ENCODE results near the gene OR10T2.
"Not testable (repeated sequence)": the region's sequence is repeated elsewhere in the genome, so short reads cannot be mapped to it uniquely, and the experiment has no call there.

The OR10T2 gene

GRCh38 chr1:158391099-158391498 lies 8.2 kb downstream of the OR10T2 start:
- H3K4me3 ChIP-seq (ENCODE audit: low read depth, low read length, poor library complexity, severe bottlenecking) = no peak overlapping the region
- H3K4me2 ChIP-seq (ENCODE audit: low read length) = no peak overlapping the region
- H3K27me3 ChIP-seq (ENCODE audit: insufficient read depth, low read length) = no peaks in the 10 kb centered on the region
- no peak overlapping the region for H2AFZ ChIP-seq (ENCODE audit: low read length)
- no peaks in the 10 kb centered on the region for H3K9me2 ChIP-seq (ENCODE audit: low read depth, low read length)
- no peaks in the 10 kb centered on the region for H3F3A ChIP-seq (ENCODE audit: insufficient read depth, low read length)
- TF ChIP-seq CTCF (IDR thresholded peaks at IDR 0.05; ENCODE audit: low read length) (no peak), EZH2 (IDR thresholded peaks at IDR 0.05; ENCODE audit: borderline replicate concordance, low read length) (no peak)
- H3K9ac ChIP-seq (ENCODE audit: low read length) = no peak overlapping the region
- H3K27ac ChIP-seq (ENCODE audit: low read depth, low read length, poor library complexity, severe bottlenecking) = no peak overlapping the region
- no peaks in the 10 kb centered on the region for H4K20me1 ChIP-seq (ENCODE audit: insufficient read depth, low read length)
- no peaks in the 10 kb centered on the region for H3K36me3 ChIP-seq (ENCODE audit: insufficient read depth, low read length)
- H3K79me2 ChIP-seq (ENCODE audit: insufficient read depth, low read length) = no peaks in the 10 kb centered on the region
- no peaks in the 10 kb centered on the region for H3K9me3 ChIP-seq (ENCODE audit: low read length)
- no peaks in the 10 kb centered on the region for H3K4me1 ChIP-seq (ENCODE audit: insufficient read depth, low read length, severe bottlenecking)

GRCh38 chr1:158390331-158390730 lies 8.9 kb downstream of the OR10T2 start:
- no peak overlapping the region for H2AFZ ChIP-seq (ENCODE audit: low read length)
- H3K4me1 ChIP-seq (ENCODE audit: insufficient read depth, low read length, severe bottlenecking) = no peaks in the 10 kb centered on the region
- no peak overlapping the region for H3K4me2 ChIP-seq (ENCODE audit: low read length)

GRCh38 chr1:158374860-158375259 lies 24.4 kb downstream of the OR10T2 start:
- H3K9ac ChIP-seq (ENCODE audit: low read length) = no peak overlapping the region
- H3F3A ChIP-seq (ENCODE audit: insufficient read depth, low read length) = no peaks in the 10 kb centered on the region
- no peaks in the 10 kb centered on the region for H3K9me2 ChIP-seq (ENCODE audit: low read depth, low read length)
- H3K36me3 ChIP-seq (ENCODE audit: insufficient read depth, low read length) = no peaks in the 10 kb centered on the region
- no peaks in the 10 kb centered on the region for H3K9me3 ChIP-seq (ENCODE audit: low read length)
- no peak overlapping the region for H2AFZ ChIP-seq (ENCODE audit: low read length)
- no peaks in the 10 kb centered on the region for H3K27me3 ChIP-seq (ENCODE audit: insufficient read depth, low read length)
- H3K27ac ChIP-seq (ENCODE audit: low read depth, low read length, poor library complexity, severe bottlenecking) = no peak overlapping the region
- no peak for TF ChIP-seq EZH2 (IDR thresholded peaks at IDR 0.05; ENCODE audit: borderline replicate concordance, low read length)
- TF ChIP-seq CTCF (IDR thresholded peaks at IDR 0.05; ENCODE audit: low read length) = no peak
- H3K4me2 ChIP-seq (ENCODE audit: low read length) = no peak overlapping the region
- no peak overlapping the region for H3K4me3 ChIP-seq (ENCODE audit: low read depth, low read length, poor library complexity, severe bottlenecking)
- H3K4me1 ChIP-seq (ENCODE audit: insufficient read depth, low read length, severe bottlenecking) = no peaks in the 10 kb centered on the region
- no peaks in the 10 kb centered on the region for H3K79me2 ChIP-seq (ENCODE audit: insufficient read depth, low read length)
- no peaks in the 10 kb centered on the region for H4K20me1 ChIP-seq (ENCODE audit: insufficient read depth, low read length)

More at GRCh38 chr1:158390331-158390730, 8.9 kb downstream of the OR10T2 start:
- H3K9ac ChIP-seq (ENCODE audit: low read length) = no peak overlapping the region
- TF ChIP-seq EZH2 (IDR thresholded peaks at IDR 0.05; ENCODE audit: borderline replicate concordance, low read length) = no peak
- TF ChIP-seq CTCF (IDR thresholded peaks at IDR 0.05; ENCODE audit: low read length) = no peak
- no peaks in the 10 kb centered on the region for H3K79me2 ChIP-seq (ENCODE audit: insufficient read depth, low read length)
- no peaks in the 10 kb centered on the region for H3F3A ChIP-seq (ENCODE audit: insufficient read depth, low read length)
- no peak overlapping the region for H3K27ac ChIP-seq (ENCODE audit: low read depth, low read length, poor library complexity, severe bottlenecking)
- no peaks in the 10 kb centered on the region for H3K27me3 ChIP-seq (ENCODE audit: insufficient read depth, low read length)
- no peak overlapping the region for H3K4me3 ChIP-seq (ENCODE audit: low read depth, low read length, poor library complexity, severe bottlenecking)
- no peaks in the 10 kb centered on the region for H3K9me2 ChIP-seq (ENCODE audit: low read depth, low read length)
- H3K9me3 ChIP-seq (ENCODE audit: low read length) = no peaks in the 10 kb centered on the region
- no peaks in the 10 kb centered on the region for H4K20me1 ChIP-seq (ENCODE audit: insufficient read depth, low read length)
- no peaks in the 10 kb centered on the region for H3K36me3 ChIP-seq (ENCODE audit: insufficient read depth, low read length)

GRCh38 chr1:158374101-158374500 lies 25.2 kb downstream of the OR10T2 start:
- not testable (repeated sequence) for H3K79me2 ChIP-seq (ENCODE audit: insufficient read depth, low read length); H3K9ac ChIP-seq (ENCODE audit: low read length); H3K4me3 ChIP-seq (ENCODE audit: low read depth, low read length, poor library complexity, severe bottlenecking); H3K9me2 ChIP-seq (ENCODE audit: low read depth, low read length); H3F3A ChIP-seq (ENCODE audit: insufficient read depth, low read length); H3K4me2 ChIP-seq (ENCODE audit: low read length); H3K27me3 ChIP-seq (ENCODE audit: insufficient read depth, low read length); H3K36me3 ChIP-seq (ENCODE audit: insufficient read depth, low read length); H3K27ac ChIP-seq (ENCODE audit: low read depth, low read length, poor library complexity, severe bottlenecking); H3K4me1 ChIP-seq (ENCODE audit: insufficient read depth, low read length, severe bottlenecking); H4K20me1 ChIP-seq (ENCODE audit: insufficient read depth, low read length); H3K9me3 ChIP-seq (ENCODE audit: low read length); H2AFZ ChIP-seq (ENCODE audit: low read length)

Measured in OCI-LY1 (cell line).